ENCODE data around the gene TRIO.

The TRIO gene

DNA sequence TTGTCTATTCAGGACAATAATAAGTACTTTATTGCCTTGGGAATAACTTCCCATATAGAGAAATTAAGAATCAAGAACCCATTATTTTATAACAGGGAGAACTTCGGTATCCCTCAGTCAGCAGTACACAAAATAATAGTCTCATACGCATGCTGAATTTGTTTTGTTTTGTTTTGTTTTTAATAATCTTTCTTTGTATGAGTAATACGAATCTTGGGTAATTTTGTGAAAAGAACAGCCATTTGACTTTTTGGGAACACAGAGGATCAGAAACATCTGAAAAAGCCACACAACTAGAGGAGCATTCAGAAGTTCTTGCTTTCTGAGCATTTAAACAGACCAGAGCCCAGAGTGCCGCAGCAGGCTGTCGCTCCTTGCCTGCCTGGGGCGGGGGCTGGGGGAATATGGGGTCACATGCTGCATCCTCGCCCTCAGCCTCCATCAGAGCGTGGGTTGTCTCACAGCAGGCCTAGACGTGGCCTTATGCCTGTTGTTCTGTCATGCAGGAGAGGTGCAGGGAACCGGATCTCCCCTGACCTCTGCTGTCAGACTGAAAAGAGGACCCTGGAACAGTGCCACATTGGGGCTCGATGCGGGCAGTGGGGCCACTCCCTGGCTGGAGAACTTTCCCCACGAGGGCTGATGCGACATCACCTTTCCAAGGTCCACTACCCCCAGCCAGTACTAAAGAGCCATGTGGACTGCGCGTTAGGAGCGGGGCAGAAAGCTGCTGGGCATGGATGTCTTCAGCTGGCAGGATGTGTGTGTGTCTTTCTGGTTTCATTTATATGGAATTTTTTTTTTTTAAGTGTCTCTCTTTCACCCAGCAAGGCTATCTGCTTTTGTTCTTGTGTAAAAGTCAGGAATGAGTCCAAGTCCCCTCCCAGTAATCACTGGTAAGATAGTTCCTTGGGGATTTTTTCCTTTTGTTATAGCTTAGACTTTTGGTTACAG is 305.1 kb downstream of the TRIO start:
- Histone ChIP-seq H3K27ac (ENCODE audit: low read depth, low read length) (peak overlapping the region; percentile 65), H3K4me3 (ENCODE audit: low read length) (no peak overlapping the region), H3K9ac (ENCODE audit: low read length) (no peak overlapping the region), H3K36me3 (ENCODE audit: control insufficient read depth, insufficient read depth, low read length) (no peaks in the 10 kb centered on the region), H3K27me3 (ENCODE audit: control insufficient read depth, insufficient read depth, low read length) (no peaks in the 10 kb centered on the region), H3K4me1 (ENCODE audit: control insufficient read depth, insufficient read depth, low read length) (peaks cover 25% of the 10 kb centered on the region)

DNA sequence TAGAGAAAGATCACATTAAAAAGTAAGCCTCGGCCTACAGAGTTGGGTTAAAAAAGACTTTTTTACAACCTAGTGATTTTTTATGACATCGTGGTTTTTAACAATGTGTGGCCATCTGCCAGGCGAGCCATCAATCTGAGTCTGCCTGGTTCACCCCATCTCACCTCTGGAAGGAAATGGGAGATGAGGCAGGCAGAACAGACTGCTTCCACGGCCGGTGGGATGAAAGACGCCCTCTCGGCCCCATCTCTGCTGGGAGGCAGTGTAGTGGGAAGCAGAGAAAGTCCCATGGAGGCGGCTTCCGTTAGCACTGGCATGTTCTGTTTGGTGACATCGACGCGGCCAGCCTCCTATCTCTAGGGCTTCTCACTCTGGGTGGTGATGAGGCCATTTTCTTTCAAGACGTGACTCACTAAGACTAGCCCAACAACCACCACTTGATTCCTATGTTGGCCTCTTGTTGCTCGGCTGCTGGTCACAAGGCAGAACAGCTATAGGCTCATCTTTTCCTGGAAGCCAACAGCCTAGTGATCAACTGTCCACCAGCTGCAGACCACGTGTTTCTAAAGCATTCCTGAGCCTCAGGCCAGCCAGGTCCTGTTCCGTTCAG is 306.0 kb downstream of the TRIO start:
- H3K27ac ChIP-seq (ENCODE audit: low read depth, low read length) = peak overlapping the region; percentile 68
- no peaks in the 10 kb centered on the region for H3K27me3 ChIP-seq (ENCODE audit: control insufficient read depth, insufficient read depth, low read length)
- no peak overlapping the region for H3K4me3 ChIP-seq (ENCODE audit: low read length)
- peaks cover 19% of the 10 kb centered on the region for H3K4me1 ChIP-seq (ENCODE audit: control insufficient read depth, insufficient read depth, low read length)
- H3K9ac ChIP-seq (ENCODE audit: low read length) = no peak overlapping the region
- no peaks in the 10 kb centered on the region for H3K36me3 ChIP-seq (ENCODE audit: control insufficient read depth, insufficient read depth, low read length)

DNA sequence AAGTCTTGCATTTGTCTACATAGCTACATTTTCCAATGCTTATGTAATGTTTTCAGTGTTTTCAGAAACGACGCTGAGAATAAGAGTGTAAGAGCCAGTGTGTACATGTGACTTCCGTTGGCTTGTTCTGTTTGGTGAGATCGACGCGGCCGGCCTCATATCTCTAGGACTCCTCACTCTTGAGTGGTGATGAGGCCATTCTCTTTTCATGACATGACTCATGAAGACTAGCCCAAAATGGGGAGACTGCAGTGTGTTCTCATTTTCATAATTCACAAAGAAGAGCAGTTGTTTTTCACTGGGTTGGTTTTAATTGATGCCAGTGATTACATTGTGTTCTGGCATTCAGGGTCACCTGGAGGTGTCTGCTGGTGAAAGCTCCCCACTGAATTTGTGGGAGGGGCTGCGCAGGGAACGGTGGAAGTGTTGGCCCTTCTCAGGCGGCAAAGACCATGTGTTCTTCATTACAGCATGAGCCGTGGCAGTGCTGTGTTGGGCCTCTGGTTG is 306.9 kb downstream of the TRIO start:
- Histone ChIP-seq H3K4me1 (ENCODE audit: control insufficient read depth, insufficient read depth, low read length) (peaks cover 17% of the 10 kb centered on the region), H3K4me3 (ENCODE audit: low read length) (no peak overlapping the region), H3K27me3 (ENCODE audit: control insufficient read depth, insufficient read depth, low read length) (no peaks in the 10 kb centered on the region), H3K9ac (ENCODE audit: low read length) (no peak overlapping the region), H3K36me3 (ENCODE audit: control insufficient read depth, insufficient read depth, low read length) (no peaks in the 10 kb centered on the region), H3K27ac (ENCODE audit: low read depth, low read length) (peak overlapping the region; percentile 68)

DNA sequence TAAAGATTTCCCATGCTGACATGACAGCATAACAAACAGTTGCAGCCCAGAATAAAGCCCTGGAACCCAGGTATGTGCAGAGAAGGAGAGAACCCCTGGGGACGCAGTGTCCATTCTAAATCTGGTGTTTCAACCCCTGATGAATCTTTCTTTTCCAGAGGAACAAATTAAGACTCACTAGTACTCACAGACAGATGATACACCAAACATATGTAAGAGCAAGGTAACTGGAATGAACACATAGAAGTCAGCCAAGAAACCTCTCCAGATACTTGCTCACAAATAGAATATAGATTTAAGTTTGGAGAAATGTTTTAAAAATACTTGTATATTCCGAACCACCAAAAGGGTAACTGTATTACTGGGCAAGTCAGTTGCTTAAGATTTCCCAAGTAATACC is 307.6 kb downstream of the TRIO start:
- Histone ChIP-seq H3K9ac (ENCODE audit: low read length) (no peak overlapping the region), H3K4me3 (ENCODE audit: low read length) (no peak overlapping the region), H3K27me3 (ENCODE audit: control insufficient read depth, insufficient read depth, low read length) (no peaks in the 10 kb centered on the region), H3K36me3 (ENCODE audit: control insufficient read depth, insufficient read depth, low read length) (no peaks in the 10 kb centered on the region), H3K4me1 (ENCODE audit: control insufficient read depth, insufficient read depth, low read length) (peaks cover 14% of the 10 kb centered on the region), H3K27ac (ENCODE audit: low read depth, low read length) (peak overlapping the region; percentile 68)

DNA sequence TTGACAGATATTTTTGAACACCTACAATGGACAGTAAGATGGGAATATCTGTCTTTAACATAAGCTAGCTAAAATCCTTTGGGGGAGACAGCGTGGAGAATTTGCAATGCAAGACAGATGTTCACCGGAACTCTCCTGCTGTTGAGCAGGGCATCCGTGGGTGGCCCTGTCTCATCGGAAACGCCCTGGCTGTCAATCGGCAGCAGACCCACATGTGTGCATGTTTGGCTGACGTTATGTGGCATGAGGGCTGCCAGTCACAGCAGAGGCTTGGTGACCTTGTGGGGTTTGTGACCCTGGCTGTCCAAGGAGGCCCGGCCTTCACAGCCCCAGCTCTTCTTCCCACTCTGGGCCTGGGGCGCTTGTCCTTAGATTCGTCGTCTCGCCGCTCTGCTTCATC is 308.7 kb downstream of the TRIO start:
- H3K9ac ChIP-seq (ENCODE audit: low read length) = no peak overlapping the region
- no peak overlapping the region for H3K27ac ChIP-seq (ENCODE audit: low read depth, low read length)
- H3K27me3 ChIP-seq (ENCODE audit: control insufficient read depth, insufficient read depth, low read length) = no peaks in the 10 kb centered on the region
- H3K36me3 ChIP-seq (ENCODE audit: control insufficient read depth, insufficient read depth, low read length) = no peaks in the 10 kb centered on the region
- H3K4me1 ChIP-seq (ENCODE audit: control insufficient read depth, insufficient read depth, low read length) = peaks cover 13% of the 10 kb centered on the region
- no peak overlapping the region for H3K4me3 ChIP-seq (ENCODE audit: low read length)

DNA sequence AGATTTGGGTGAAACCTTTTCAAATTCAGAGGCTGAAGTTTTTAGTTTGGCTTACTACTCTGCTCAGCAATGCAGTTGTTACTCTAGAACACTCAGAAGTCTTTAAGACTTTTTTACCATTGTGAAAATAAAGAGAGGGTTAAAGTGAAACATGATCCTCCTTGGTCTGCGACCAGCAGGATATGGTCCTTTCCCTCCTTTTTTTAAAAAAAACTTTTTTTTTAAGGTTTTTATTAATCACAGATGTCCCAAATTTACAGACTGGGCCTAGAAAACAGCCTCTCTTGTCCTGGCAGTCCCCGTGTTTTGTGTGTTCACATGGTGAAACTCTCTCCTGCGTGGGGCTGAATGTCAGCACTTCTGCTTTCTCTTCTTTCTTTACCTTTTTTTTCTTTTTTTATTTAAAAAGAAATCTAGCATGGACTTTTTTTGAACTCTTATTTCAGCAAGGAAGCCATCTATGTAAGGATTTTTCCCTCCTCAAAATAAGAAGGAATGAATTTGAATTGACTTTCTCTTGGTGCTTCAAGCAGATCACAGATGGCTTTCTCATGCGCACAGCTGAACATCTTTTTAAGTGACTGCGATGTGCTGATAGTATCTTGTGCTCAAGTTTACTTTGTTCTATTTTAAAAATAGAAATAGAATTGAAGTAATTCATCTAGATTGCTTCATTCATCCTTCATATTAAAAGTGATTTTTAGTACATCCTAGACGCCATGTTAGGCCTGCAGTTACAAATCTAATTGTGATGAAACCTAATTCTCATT is 309.7 kb downstream of the TRIO start:
- no peak overlapping the region for H3K4me3 ChIP-seq (ENCODE audit: low read length)
- peaks cover 17% of the 10 kb centered on the region for H3K4me1 ChIP-seq (ENCODE audit: control insufficient read depth, insufficient read depth, low read length)
- no peaks in the 10 kb centered on the region for H3K27me3 ChIP-seq (ENCODE audit: control insufficient read depth, insufficient read depth, low read length)
- no peak overlapping the region for H3K9ac ChIP-seq (ENCODE audit: low read length)
- H3K27ac ChIP-seq (ENCODE audit: low read depth, low read length) = peak overlapping the region; percentile 27
- no peaks in the 10 kb centered on the region for H3K36me3 ChIP-seq (ENCODE audit: control insufficient read depth, insufficient read depth, low read length)

DNA sequence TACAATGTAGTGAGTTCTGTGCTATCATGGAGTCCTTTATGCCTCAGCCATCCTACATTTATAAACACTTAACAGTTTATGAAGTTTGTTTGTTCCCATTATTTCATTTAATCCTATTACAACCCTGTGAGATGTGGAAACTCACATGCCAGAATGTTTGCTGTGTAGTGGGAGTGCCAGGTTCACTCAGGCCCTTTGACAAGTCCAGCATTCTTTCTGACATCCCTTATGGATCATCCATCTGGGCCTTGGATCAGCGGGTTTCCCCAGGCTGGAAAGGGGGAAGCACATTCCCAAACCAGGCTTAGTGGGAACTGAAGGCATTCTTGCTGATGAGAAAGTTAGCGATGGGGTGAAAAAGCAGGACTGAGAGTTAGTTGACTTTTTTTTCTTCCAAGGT is 310.3 kb downstream of the TRIO start:
- H3K4me1 ChIP-seq (ENCODE audit: control insufficient read depth, insufficient read depth, low read length) = peaks cover 12% of the 10 kb centered on the region
- H3K27me3 ChIP-seq (ENCODE audit: control insufficient read depth, insufficient read depth, low read length) = no peaks in the 10 kb centered on the region
- H3K27ac ChIP-seq (ENCODE audit: low read depth, low read length) = peak overlapping the region; percentile 27
- no peaks in the 10 kb centered on the region for H3K36me3 ChIP-seq (ENCODE audit: control insufficient read depth, insufficient read depth, low read length)
- H3K9ac ChIP-seq (ENCODE audit: low read length) = no peak overlapping the region
- no peak overlapping the region for H3K4me3 ChIP-seq (ENCODE audit: low read length)

DNA sequence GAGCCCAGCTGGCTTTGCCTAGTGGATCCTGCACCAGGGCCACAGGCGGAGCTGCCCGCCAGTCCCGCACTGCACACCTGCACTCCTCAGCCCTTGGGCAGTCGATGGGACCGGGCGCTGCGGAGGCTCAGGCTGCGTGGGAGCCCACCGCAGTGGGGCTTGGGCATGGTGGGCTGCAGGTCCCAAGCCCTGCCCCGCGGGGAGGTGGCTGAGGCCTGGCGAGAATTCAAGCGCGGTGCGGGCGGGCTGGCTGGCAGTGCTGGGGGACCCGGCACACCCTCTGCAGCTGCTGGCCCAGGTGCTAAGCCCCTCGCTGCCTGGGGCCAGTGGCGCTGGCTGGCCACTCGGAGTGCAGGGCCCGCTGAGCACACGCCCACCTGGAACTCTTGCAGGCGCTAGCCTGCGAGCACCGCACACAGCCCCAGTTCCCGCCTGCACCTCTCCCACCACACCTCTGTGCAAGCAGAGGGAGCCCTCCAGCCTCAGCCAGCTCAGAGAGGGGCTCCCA is 312.7 kb downstream of the TRIO start:
- H3K4me3 ChIP-seq (ENCODE audit: low read length) = no peak overlapping the region

DNA sequence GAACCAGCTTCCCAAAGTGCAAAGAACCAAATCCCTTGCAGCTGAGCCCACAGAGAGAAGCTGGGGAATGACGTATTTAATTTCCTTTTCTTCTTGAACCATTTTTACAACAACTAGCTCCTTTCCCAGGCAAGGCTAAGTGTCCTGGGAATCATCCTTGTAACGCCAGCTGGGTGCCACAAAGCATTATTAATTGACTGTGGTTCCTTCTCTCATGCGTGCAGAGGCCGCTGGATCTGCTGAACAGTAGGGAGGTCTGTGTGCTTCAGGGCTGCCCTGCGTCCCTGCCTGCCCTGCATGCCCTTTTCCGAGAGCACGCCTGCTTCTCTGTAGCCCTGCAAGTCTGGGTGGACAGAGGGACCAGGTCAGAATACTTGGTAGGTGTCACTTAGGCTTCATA is 314.3 kb downstream of the TRIO start:
- no peak overlapping the region for H3K27ac ChIP-seq (ENCODE audit: low read depth, low read length)
- no peak overlapping the region for H3K4me3 ChIP-seq (ENCODE audit: low read length)
- H3K4me1 ChIP-seq (ENCODE audit: control insufficient read depth, insufficient read depth, low read length) = peaks cover 3% of the 10 kb centered on the region
- H3K27me3 ChIP-seq (ENCODE audit: control insufficient read depth, insufficient read depth, low read length) = no peaks in the 10 kb centered on the region
- H3K36me3 ChIP-seq (ENCODE audit: control insufficient read depth, insufficient read depth, low read length) = peaks cover 18% of the 10 kb centered on the region
- no peak overlapping the region for H3K9ac ChIP-seq (ENCODE audit: low read length)

More for the DNA sequence above, 312.7 kb downstream of the TRIO start:
- H3K36me3 ChIP-seq (ENCODE audit: control insufficient read depth, insufficient read depth, low read length) = peaks cover 4% of the 10 kb centered on the region
- H3K27me3 ChIP-seq (ENCODE audit: control insufficient read depth, insufficient read depth, low read length) = no peaks in the 10 kb centered on the region
- peaks cover 3% of the 10 kb centered on the region for H3K4me1 ChIP-seq (ENCODE audit: control insufficient read depth, insufficient read depth, low read length)
- no peak overlapping the region for H3K9ac ChIP-seq (ENCODE audit: low read length)
- H3K27ac ChIP-seq (ENCODE audit: low read depth, low read length) = no peak overlapping the region

DNA sequence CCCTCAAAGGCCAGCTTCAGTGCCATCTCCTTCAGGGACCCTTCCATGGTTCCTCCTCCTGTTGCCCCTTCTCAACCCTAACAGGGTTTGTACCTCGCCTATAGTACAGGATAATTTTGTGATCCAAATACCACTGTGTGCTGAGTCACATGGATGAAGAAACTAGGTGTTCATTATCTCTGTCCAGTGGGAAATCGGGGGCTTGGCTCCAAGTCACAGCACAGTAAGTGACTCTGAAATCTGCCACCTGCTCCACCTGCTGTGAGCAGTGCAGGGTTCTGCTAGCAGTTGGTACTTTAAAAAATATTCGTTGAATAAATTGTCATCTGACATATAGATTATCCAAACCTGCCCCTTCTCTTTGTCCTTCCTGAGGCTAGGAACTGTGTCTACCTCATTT is 315.3 kb downstream of the TRIO start:
- no peak overlapping the region for H3K9ac ChIP-seq (ENCODE audit: low read length)
- H3K27me3 ChIP-seq (ENCODE audit: control insufficient read depth, insufficient read depth, low read length) = no peaks in the 10 kb centered on the region
- H3K4me3 ChIP-seq (ENCODE audit: low read length) = no peak overlapping the region
- H3K27ac ChIP-seq (ENCODE audit: low read depth, low read length) = no peak overlapping the region
- peaks cover 3% of the 10 kb centered on the region for H3K4me1 ChIP-seq (ENCODE audit: control insufficient read depth, insufficient read depth, low read length)
- H3K36me3 ChIP-seq (ENCODE audit: control insufficient read depth, insufficient read depth, low read length) = peaks cover 22% of the 10 kb centered on the region

DNA sequence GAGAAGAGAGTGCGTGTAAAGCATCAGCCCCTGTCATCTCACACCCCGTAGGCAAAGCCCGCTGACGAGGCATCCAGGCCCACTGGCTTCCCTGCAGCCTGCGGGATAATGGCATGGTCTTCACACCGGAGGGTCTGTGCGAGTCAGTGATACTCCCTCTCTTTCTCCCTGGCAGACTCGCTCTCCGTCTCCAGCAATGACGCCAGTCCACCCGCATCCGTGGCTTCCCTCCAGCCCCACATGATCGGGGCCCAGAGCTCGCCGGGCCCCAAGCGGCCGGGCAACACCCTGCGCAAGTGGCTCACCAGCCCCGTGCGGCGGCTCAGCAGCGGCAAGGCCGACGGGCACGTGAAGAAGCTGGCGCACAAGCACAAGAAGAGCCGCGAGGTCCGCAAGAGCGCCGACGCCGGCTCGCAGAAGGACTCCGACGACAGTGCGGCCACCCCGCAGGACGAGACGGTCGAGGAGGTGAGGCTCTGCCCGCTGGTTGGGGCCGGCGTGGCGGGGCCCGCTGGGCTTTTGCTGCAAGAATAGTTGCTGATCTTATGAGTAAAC is 317.8 kb downstream of the TRIO start:
- Histone ChIP-seq H3K9ac (ENCODE audit: low read length) (no peak overlapping the region), H3K4me1 (ENCODE audit: control insufficient read depth, insufficient read depth, low read length) (peaks cover 3% of the 10 kb centered on the region), H3K4me3 (ENCODE audit: low read length) (no peak overlapping the region), H3K27ac (ENCODE audit: low read depth, low read length) (no peak overlapping the region), H3K27me3 (ENCODE audit: control insufficient read depth, insufficient read depth, low read length) (no peaks in the 10 kb centered on the region), H3K36me3 (ENCODE audit: control insufficient read depth, insufficient read depth, low read length) (peaks cover 27% of the 10 kb centered on the region)

DNA sequence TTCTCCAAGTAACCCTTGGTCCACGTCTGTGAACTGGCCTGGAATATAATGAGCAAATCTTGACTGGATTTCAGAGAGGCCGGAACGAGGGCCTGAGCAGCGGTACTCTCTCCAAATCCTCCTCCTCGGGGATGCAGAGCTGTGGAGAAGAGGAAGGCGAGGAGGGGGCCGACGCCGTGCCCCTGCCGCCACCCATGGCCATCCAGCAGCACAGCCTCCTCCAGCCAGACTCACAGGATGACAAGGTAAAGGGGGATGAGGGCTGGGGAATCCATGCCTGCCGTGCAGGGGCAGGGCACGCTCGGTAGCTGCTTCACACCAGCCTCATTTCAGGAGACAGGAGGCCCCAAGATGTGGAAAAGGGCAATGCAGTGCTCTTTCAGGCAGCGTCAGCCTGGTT is 319.5 kb downstream of the TRIO start:
- no peak overlapping the region for H3K27ac ChIP-seq (ENCODE audit: low read depth, low read length)
- H3K4me3 ChIP-seq (ENCODE audit: low read length) = no peak overlapping the region
- peaks cover 30% of the 10 kb centered on the region for H3K36me3 ChIP-seq (ENCODE audit: control insufficient read depth, insufficient read depth, low read length)
- no peak overlapping the region for H3K9ac ChIP-seq (ENCODE audit: low read length)
- H3K4me1 ChIP-seq (ENCODE audit: control insufficient read depth, insufficient read depth, low read length) = no peaks in the 10 kb centered on the region
- no peaks in the 10 kb centered on the region for H3K27me3 ChIP-seq (ENCODE audit: control insufficient read depth, insufficient read depth, low read length)

Measured in rectal smooth muscle tissue (tissue), 1 donor.